ENCODE measurements around the gene ADARB2. TPM values are rescaled to one million over a fixed set of nuclear protein-coding genes. Genes with fewer than 3 reads are reported as not detected.

The ADARB2 gene
- total RNA-seq, 2 experiments from 2014 or later, result 0.28 to 0.40 TPM

DNA sequence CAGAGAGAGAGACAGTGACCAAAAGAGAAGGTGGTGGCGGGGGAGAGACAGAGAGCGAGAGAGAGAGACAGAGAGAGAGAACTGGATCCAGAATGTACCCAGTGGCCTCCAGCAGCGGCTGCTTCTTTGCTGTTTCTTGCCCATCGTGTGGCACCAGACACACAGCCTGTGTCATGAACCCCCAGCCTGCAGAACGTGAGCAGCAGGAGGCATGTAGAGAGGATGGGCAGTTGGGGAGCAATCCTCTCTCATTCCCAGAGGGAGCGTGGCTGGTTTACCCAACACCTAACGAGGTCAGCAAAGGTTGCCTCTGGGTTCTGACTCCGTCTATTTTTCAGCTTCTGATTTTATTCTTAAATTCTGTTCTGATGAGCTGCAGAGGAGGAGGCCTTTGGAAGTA, 168.1 kb downstream of the ADARB2 start:
- Mint-ChIP-seq H3K4me1 (peaks cover 1% of the 10 kb centered on the region), H3K27me3 (peaks cover 2% of the 10 kb centered on the region), H3K9me3 (peaks cover 6% of the 10 kb centered on the region), H3K27ac (no peak overlapping the region), H3K4me3 (no peak overlapping the region), H3K36me3 (no peaks in the 10 kb centered on the region)
- POLR2A ChIA-PET, result no interaction called here
- DNase-seq, result no peak
- no peak for ATAC-seq (ENCODE audit: low read depth)

DNA sequence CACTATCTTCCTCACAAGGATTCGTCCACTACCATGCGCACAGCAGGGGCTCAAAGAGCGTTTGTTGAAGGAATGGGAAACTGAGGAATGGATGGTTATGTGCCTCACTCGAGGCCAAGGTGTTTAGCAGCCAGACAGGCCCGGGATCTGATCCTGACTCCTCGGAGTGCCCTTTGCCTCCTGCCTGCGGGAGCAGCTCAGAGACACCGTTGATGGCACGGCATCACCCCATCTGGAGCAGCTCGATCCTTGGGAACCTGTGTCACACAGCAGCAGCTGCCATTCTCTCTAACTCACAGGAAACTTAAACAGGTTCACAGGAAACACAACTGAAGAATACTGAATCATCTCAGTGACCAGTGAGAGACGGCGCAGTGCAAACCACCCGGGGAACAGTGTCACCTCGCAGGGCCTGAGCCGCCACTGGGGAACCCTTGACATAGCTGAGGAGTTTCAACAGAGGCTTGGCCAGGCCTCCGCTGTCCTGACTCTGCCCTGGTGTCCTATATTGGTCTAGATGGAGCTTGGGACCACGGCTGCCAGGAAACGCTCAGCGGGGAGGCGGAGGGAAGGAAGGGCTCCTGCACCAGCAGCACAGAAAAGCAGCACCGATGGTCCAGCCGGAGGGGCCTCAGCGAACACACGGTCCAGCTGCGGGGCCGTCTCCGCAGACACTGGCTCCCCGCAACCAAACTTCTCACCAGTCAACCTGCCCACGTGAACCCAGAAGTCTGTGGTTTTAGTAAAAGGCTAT, 169.4 kb downstream of the ADARB2 start:
- H3K36me3 Mint-ChIP-seq, result no peaks in the 10 kb centered on the region
- POLR2A ChIA-PET, result no interaction called here
- DNase-seq (no peak), ATAC-seq (ENCODE audit: low read depth) (no peak)
- no peak overlapping the region for H3K4me3 Mint-ChIP-seq
- H3K27me3 Mint-ChIP-seq, result peaks cover 2% of the 10 kb centered on the region
- H3K4me1 Mint-ChIP-seq, result peaks cover 1% of the 10 kb centered on the region
- peaks cover 6% of the 10 kb centered on the region for H3K9me3 Mint-ChIP-seq
- H3K27ac Mint-ChIP-seq, result no peak overlapping the region

- H3K27ac Mint-ChIP-seq, result no peak overlapping the region
- no peak for ATAC-seq (ENCODE audit: low read depth)
- POLR2A ChIA-PET, result no interaction called here
- no peaks in the 10 kb centered on the region for H3K36me3 Mint-ChIP-seq
- peaks cover 6% of the 10 kb centered on the region for H3K9me3 Mint-ChIP-seq
- peaks cover 2% of the 10 kb centered on the region for H3K27me3 Mint-ChIP-seq
- no peaks in the 10 kb centered on the region for H3K4me1 Mint-ChIP-seq
- no peak for DNase-seq
- H3K4me3 Mint-ChIP-seq, result no peak overlapping the region
Observed at GRCh38 chr10:1567152-1567551, 170.2 kb downstream of the ADARB2 start.

DNA sequence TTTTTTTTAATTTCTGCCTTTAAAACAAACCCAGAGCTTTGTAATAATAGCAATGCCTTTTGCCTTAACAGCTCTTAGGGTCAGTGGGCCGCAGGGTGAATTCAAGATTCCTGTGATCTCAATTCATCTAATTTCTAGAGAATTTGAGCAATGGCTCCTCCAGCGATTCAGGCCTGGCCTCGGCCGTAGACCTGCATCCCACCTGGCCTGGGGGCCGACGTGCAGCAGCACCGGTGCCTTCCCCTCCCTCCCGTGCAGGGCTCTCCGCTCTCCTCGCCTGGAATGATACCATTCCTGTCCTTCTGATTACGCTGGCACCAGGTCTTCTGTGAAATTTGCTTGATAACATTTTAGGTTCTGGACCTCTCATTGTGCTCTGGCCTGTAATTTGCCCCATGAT, 172.5 kb downstream of the ADARB2 start:
- no peak for ATAC-seq (ENCODE audit: low read depth)
- Mint-ChIP-seq H3K4me3 (no peak overlapping the region), H3K4me1 (no peaks in the 10 kb centered on the region), H3K27me3 (peaks cover 2% of the 10 kb centered on the region), H3K36me3 (no peaks in the 10 kb centered on the region), H3K27ac (no peak overlapping the region), H3K9me3 (no peaks in the 10 kb centered on the region)
- no peak for DNase-seq
- POLR2A ChIA-PET, result no interaction called here

DNA sequence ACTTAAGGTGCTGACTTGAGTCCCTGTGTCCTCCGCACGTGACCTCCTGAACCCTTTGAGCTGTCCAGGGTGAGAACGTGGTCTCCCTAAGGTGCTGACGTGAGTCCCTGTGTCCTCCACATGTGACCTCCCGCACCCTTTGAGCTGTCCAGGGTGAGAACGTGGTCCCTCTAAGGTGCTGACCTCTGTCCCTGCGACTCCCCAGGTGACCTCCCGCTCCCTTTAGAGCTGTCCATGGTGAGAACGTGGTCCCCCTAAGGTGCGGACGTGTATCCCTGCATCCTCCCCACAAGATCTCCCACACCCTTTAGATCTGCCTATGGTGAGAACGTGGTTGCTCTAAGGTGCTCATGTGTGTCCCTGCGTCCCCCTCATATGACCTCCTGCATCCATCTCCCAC, 174.3 kb downstream of the ADARB2 start:
- POLR2A ChIA-PET, result no interaction called here
- no peaks in the 10 kb centered on the region for H3K4me1 Mint-ChIP-seq
- DNase-seq (no peak), ATAC-seq (ENCODE audit: low read depth) (no peak)
- H3K36me3 Mint-ChIP-seq, result no peaks in the 10 kb centered on the region
- H3K27ac Mint-ChIP-seq, result no peak overlapping the region
- H3K9me3 Mint-ChIP-seq, result no peaks in the 10 kb centered on the region
- no peak overlapping the region for H3K4me3 Mint-ChIP-seq
- peaks cover 4% of the 10 kb centered on the region for H3K27me3 Mint-ChIP-seq

GRCh38 chr10:1561731-1562337, 175.5 kb downstream of the ADARB2 start:
- POLR2A ChIA-PET, result no interaction called here
- no peaks in the 10 kb centered on the region for H3K36me3 Mint-ChIP-seq
- H3K27ac Mint-ChIP-seq, result no peak overlapping the region
- H3K27me3 Mint-ChIP-seq, result peaks cover 4% of the 10 kb centered on the region
- no peak for DNase-seq
- H3K9me3 Mint-ChIP-seq, result no peaks in the 10 kb centered on the region
- H3K4me3 Mint-ChIP-seq, result no peak overlapping the region
- H3K4me1 Mint-ChIP-seq, result no peaks in the 10 kb centered on the region
- no peak for ATAC-seq (ENCODE audit: low read depth)

- H3K4me3 Mint-ChIP-seq, result no peak overlapping the region
- ATAC-seq (ENCODE audit: low read depth) (no peak), DNase-seq (no peak)
- POLR2A ChIA-PET, result no interaction called here
- no peaks in the 10 kb centered on the region for H3K9me3 Mint-ChIP-seq
- H3K27me3 Mint-ChIP-seq, result peaks cover 3% of the 10 kb centered on the region
- no peak overlapping the region for H3K27ac Mint-ChIP-seq
- no peaks in the 10 kb centered on the region for H3K36me3 Mint-ChIP-seq
- no peaks in the 10 kb centered on the region for H3K4me1 Mint-ChIP-seq
Observed at GRCh38 chr10:1560535-1561192, 176.7 kb downstream of the ADARB2 start.

GRCh38 chr10:1559761-1560160, 177.6 kb downstream of the ADARB2 start:
- Mint-ChIP-seq H3K9me3 (no peaks in the 10 kb centered on the region), H3K36me3 (no peaks in the 10 kb centered on the region), H3K4me1 (no peaks in the 10 kb centered on the region), H3K27me3 (peaks cover 3% of the 10 kb centered on the region), H3K27ac (no peak overlapping the region), H3K4me3 (no peak overlapping the region)
- POLR2A ChIA-PET, result no interaction called here
- DNase-seq (no peak), ATAC-seq (ENCODE audit: low read depth) (no peak)

- no peak overlapping the region for H3K27ac Mint-ChIP-seq
- DNase-seq (no peak), ATAC-seq (ENCODE audit: low read depth) (no peak)
- H3K36me3 Mint-ChIP-seq, result no peaks in the 10 kb centered on the region
- no peak overlapping the region for H3K4me3 Mint-ChIP-seq
- H3K27me3 Mint-ChIP-seq, result peaks cover 3% of the 10 kb centered on the region
- H3K4me1 Mint-ChIP-seq, result no peaks in the 10 kb centered on the region
- POLR2A ChIA-PET, result no interaction called here
- H3K9me3 Mint-ChIP-seq, result no peaks in the 10 kb centered on the region
Observed at GRCh38 chr10:1559311-1559710, 178.0 kb downstream of the ADARB2 start.

DNA sequence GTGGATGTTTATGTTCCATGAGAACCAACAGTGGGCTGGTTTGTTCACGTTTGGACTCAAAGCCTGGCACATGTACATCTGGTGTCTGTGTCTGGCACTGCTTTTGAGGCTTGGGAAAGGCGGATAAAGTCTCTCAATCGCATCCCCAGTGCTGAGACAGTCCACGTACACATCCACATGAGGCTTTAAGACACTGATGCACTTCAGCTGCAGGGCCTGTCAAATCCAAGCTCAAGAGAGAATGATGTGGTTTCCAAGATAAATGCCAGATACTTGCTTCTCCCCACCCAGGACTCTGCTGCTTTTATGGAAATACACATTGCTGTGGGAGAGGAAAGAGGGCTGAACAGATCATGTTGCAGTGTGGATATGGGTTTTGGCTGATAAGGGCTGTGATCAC, 178.4 kb downstream of the ADARB2 start:
- POLR2A ChIA-PET, result no interaction called here
- no peak overlapping the region for H3K4me3 Mint-ChIP-seq
- no peaks in the 10 kb centered on the region for H3K36me3 Mint-ChIP-seq
- H3K4me1 Mint-ChIP-seq, result no peaks in the 10 kb centered on the region
- DNase-seq, result no peak
- ATAC-seq (ENCODE audit: low read depth), result no peak
- H3K9me3 Mint-ChIP-seq, result no peaks in the 10 kb centered on the region
- peaks cover 3% of the 10 kb centered on the region for H3K27me3 Mint-ChIP-seq
- no peak overlapping the region for H3K27ac Mint-ChIP-seq

DNA sequence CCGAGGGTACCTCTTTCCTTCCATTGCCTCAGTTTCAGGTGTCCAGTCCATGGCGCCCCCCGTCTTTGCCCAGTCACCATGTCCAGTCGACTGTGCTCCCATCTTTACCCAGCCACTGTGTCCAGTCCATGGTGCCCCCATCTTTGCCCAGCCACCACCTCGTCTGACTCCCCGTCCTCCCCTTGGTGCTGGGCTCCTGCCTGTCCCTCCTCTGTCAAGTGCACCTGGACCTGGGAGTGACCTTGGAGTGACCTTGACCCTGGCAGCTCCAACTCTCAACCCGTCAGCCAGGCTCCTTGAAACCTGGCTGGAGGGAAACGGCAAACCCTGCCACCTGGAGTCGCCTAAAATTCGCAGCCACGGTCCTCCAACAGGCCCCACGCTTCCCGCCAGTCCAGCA, 180.2 kb downstream of the ADARB2 start:
- Mint-ChIP-seq H3K36me3 (no peaks in the 10 kb centered on the region), H3K27ac (no peak overlapping the region), H3K4me1 (no peaks in the 10 kb centered on the region), H3K27me3 (peaks cover 3% of the 10 kb centered on the region), H3K9me3 (no peaks in the 10 kb centered on the region), H3K4me3 (no peak overlapping the region)
- POLR2A ChIA-PET, result no interaction called here
- DNase-seq (no peak), ATAC-seq (ENCODE audit: low read depth) (no peak)

DNA sequence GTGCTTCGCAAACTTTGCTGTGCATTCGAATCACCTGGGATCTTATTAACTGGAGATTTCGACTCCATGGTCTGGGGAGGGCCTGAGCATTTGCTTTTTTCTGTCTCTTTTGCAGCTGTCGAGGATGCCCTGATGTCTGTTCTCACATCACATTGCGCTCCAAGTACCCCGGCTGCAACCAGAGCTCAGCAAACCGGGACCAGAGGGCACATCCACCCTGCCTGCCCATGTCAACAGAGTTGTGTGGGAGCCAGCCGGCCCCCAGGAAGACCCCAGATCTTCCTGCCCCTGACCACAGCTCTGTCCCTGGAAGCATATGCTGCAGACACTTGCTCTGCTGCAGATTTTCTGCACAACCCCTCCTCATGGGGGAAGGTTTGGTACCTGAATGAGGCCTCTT, 180.8 kb downstream of the ADARB2 start:
- Mint-ChIP-seq H3K4me3 (no peak overlapping the region), H3K36me3 (no peaks in the 10 kb centered on the region), H3K27me3 (peaks cover 3% of the 10 kb centered on the region), H3K4me1 (no peaks in the 10 kb centered on the region), H3K9me3 (no peaks in the 10 kb centered on the region), H3K27ac (no peak overlapping the region)
- POLR2A ChIA-PET, result no interaction called here
- no peak for DNase-seq
- no peak for ATAC-seq (ENCODE audit: low read depth)

DNA sequence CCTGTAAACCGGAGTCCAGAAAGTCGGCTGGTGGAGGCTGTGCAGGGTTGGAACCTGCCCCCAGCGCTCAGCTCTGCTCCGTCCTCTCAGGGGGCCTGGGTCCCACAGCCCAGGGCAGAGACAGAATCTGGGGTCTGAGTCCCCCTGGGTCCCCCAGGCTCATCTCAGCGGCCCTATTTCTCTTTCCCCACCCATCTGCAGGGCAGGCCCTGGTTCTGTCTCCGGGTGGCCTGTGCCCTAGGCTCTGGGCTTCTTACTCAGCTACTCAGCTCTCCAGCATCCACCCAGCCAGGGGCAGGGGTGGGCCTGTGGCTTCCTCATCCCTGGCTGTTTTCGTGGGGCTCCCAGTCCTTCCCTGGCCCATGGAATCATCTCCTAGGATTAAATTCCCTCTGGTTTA, 183.4 kb downstream of the ADARB2 start:
- H3K36me3 Mint-ChIP-seq, result no peaks in the 10 kb centered on the region
- no peak for ATAC-seq (ENCODE audit: low read depth)
- H3K4me3 Mint-ChIP-seq, result no peak overlapping the region
- POLR2A ChIA-PET, result no interaction called here
- H3K27me3 Mint-ChIP-seq, result peaks cover 3% of the 10 kb centered on the region
- no peaks in the 10 kb centered on the region for H3K9me3 Mint-ChIP-seq
- H3K4me1 Mint-ChIP-seq, result no peaks in the 10 kb centered on the region
- no peak overlapping the region for H3K27ac Mint-ChIP-seq
- no peak for DNase-seq

All from activated naive CD8-positive, alpha-beta T cell treated with anti-CD3 and anti-CD28 coated beads, Interleukin-2, amount 10 ng/mL, durations not matched to agents 7 days and 5 days (primary cell).